Panc1 (cell line): ENCODE measurements around the gene SND1. TPM values are rescaled to one million over a fixed set of nuclear protein-coding genes. Genes with fewer than 3 reads are reported as not detected.

Experiments used
- ATAC-seq: fragments of 200-7000 bp; cut with Tn5 transposase; 2 replicates; pipeline ENCODE4 v1.9.1; 2020; ENCODE audit warnings: mild to moderate bottlenecking, moderate library complexity
- BruUV-seq: library from RNA; stranded (reverse); fragments of 400-500 nt; replicated peaks from 2 replicates; lab custom pipeline; 2021; lab: Mats Ljungman, UMichigan
- CTCF ChIA-PET: fragments of 300-600 bp; sonication (Branson Sonifier 250); formaldehyde crosslinking; loops from one replicate; lab custom pipeline; 2022; ENCODE audit warnings: antibody characterized with exemption; lab: Charles Lee
- POLR2A ChIA-PET: fragments of 300-600 bp; sonication (Branson Sonifier 250); formaldehyde crosslinking; loops from one replicate; lab custom pipeline; 2022; ENCODE audit warnings: antibody characterized with exemption; lab: Charles Lee
- DNase-seq: peaks from one replicate; pipeline ENCODE4 v3.0.0-alpha.2; 2010; ENCODE audit warnings: low read depth, low spot score
- H3K27ac ChIP-seq: 2 replicates; pipeline ENCODE4 v1.5.1; 2011; ENCODE audit warnings: mild to moderate bottlenecking, low read length, inconsistent platforms
- H3K27me3 ChIP-seq: fragments of 200-500 bp; sonication (Bioruptor generic); 2 replicates; pipeline ENCODE4 v1.6.0; 2014; ENCODE audit warnings: low read length, inconsistent platforms; ENCODE audit not compliant: control insufficient read depth, insufficient read depth
- H3K36me3 ChIP-seq: fragments of 200-500 bp; sonication (Bioruptor generic); 2 replicates; pipeline ENCODE4 v1.5.1; 2014; ENCODE audit warnings: inconsistent platforms, mild to moderate bottlenecking, low read length, moderate library complexity; ENCODE audit not compliant: control insufficient read depth, insufficient read depth
- H3K4me1 ChIP-seq: 2 replicates; pipeline ENCODE4 v1.5.1; 2011; ENCODE audit warnings: inconsistent platforms, mild to moderate bottlenecking, low read length, moderate library complexity; ENCODE audit not compliant: control insufficient read depth, insufficient read depth
- H3K4me3 ChIP-seq, 2 experiments: 2 replicates each; pipeline ENCODE4 v1.5.1; 2011 to 2012; ENCODE audit warnings: low read depth in 2 of 2, low read length in 2 of 2, mild to moderate bottlenecking in 2 of 2, inconsistent platforms in 1 of 2, moderate library complexity in 1 of 2
- H3K9me3 ChIP-seq: fragments of 200-500 bp; sonication (Bioruptor generic); 2 replicates; pipeline ENCODE4 v1.5.1; 2014; ENCODE audit warnings: low read depth, mild to moderate bottlenecking, inconsistent platforms, low read length, moderate library complexity; ENCODE audit not compliant: control insufficient read depth, insufficient read depth
- CTCF ChIP-seq: fragments of 450-650 bp; IDR thresholded peaks from 2 replicates; pipeline ENCODE4 v1.5.1; 2017; ENCODE audit warnings: mild to moderate bottlenecking
- POLR2AphosphoS5 ChIP-seq: IDR thresholded peaks from 2 replicates; pipeline ENCODE4 v1.6.1; 2012; ENCODE audit warnings: mild to moderate bottlenecking, low read depth, low read length, moderate library complexity
- REST ChIP-seq, 2 experiments: IDR thresholded peaks; 2 replicates each; pipeline ENCODE4 v1.6.1; 2011 to 2012; ENCODE audit warnings: low read depth in 2 of 2, control low read depth in 1 of 2, low read length in 1 of 2, mild to moderate bottlenecking in 1 of 2, moderate library complexity in 1 of 2; ENCODE audit not compliant: insufficient read depth in 1 of 2
- SIN3A ChIP-seq: IDR thresholded peaks from 2 replicates; pipeline ENCODE4 v1.6.1; 2012; ENCODE audit warnings: low read depth, mild to moderate bottlenecking, low read length, moderate library complexity, borderline replicate concordance; ENCODE audit not compliant: insufficient read depth
- TCF7L2 ChIP-seq: IDR thresholded peaks from 2 replicates; pipeline ENCODE4 v1.6.1; 2011; ENCODE audit warnings: mild to moderate bottlenecking, low read depth, low read length, inconsistent platforms
- in situ Hi-C: cut with HindIII; loops from 2 replicates; pipeline ENCODE4 v1.10.0; 2016; ENCODE audit warnings: low sequenced_read_pairs, low pct_unique_long_range_greater_than_20kb
- intact Hi-C: fragments of 100-400 bp; cut with micrococcal nuclease; formaldehyde crosslinking; loops from one replicate; pipeline ENCODE4 v1.10.0; 2022; ENCODE audit not compliant: unreplicated experiment
- total RNA-seq: library from RNA; stranded (reverse); gene quantifications from one replicate; pipeline ENCODE4 v1.2.1, GENCODE V29; 2021; ENCODE audit not compliant: unreplicated experiment

SND1 gene
- total RNA-seq, 1 experiment from 2014 or later: 176 TPM

GRCh38 chr7:127680983-127681382, 29.0 kb downstream of the SND1 start:
- in situ Hi-C loops (no loop called here), intact Hi-C loops (no loop called here)
- Histone ChIP-seq H3K4me1 (no peaks in the 10 kb centered on the region), H3K27me3 (no peaks in the 10 kb centered on the region), H3K4me3 (no peak overlapping the region), H3K9me3 (no peaks in the 10 kb centered on the region), H3K36me3 (no peaks in the 10 kb centered on the region), H3K27ac (no peak overlapping the region)
- BruUV-seq: no TSS peak
- ATAC-seq (no peak), DNase-seq (no peak)
- ChIA-PET CTCF (no interaction called here), POLR2A (no interaction called here)
- no peak for TF ChIP-seq REST (IDR thresholded peaks at IDR 0.05; ENCODE audit: insufficient read depth in 1 of 2, low read depth in 2 of 2, low read length in 1 of 2)
- no peak for TF ChIP-seq CTCF
- TF ChIP-seq POLR2AphosphoS5: no peak
- no peak for TF ChIP-seq TCF7L2
- no peak for TF ChIP-seq SIN3A

- ATAC-seq (no peak), DNase-seq (no peak)
- Histone ChIP-seq H3K4me1 (no peaks in the 10 kb centered on the region), H3K27ac (no peak overlapping the region), H3K36me3 (no peaks in the 10 kb centered on the region), H3K27me3 (no peaks in the 10 kb centered on the region), H3K4me3 (no peak overlapping the region), H3K9me3 (no peaks in the 10 kb centered on the region)
- POLR2A ChIA-PET: no interaction called here
- no peak for TF ChIP-seq SIN3A
- no peak for TF ChIP-seq CTCF
- no peak for TF ChIP-seq TCF7L2
- no peak for TF ChIP-seq REST (IDR thresholded peaks at IDR 0.05; ENCODE audit: insufficient read depth in 1 of 2, low read depth in 2 of 2, low read length in 1 of 2)
- no peak for TF ChIP-seq POLR2AphosphoS5
- in situ Hi-C loops (no loop called here), intact Hi-C loops (no loop called here)
- CTCF ChIA-PET: no interaction called here
- BruUV-seq: no TSS peak
These were observed 30.1 kb downstream of the SND1 start for GRCh38 chr7:127682140-127682539.
